HG03196 (cell line): ENCODE data around the gene ANXA5.

ENCODE experiments used
- ATAC-seq: cut with Tn5 transposase; IDR thresholded peaks from one replicate; pipeline ENCODE4 v1.9.1; 2021; ENCODE audit not compliant: unreplicated experiment

The ANXA5 gene

DNA sequence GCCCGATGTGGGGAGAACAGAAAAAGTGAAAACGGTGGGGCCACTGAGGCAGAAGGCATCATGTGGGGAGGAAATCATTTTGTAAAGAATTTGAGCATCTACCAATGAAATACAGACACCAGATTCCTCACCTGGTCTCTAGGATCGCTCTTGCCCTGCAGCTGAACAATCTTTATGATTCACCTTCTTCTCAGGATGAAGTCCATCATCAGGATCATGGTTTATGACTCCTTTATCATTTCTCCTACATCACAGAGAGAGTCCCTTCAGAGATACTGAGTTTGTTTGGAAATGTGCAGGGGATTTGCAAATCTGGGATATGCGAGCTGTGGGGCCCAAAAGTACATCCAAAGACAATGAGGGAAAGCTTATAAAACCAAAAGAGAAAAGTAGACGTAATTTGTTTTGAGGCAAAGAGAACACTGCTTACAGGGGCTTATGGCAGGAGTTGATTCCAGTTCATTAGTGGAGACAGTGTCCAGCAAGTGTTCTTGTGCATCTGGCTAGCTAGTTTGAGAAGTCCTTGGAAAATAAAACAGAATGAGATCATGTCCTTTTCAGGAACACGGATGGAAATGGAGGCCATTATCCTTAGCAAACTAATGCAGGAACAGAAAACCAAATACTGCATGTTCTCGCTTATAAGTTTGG, 15.3 kb upstream of the ANXA5 start:
- no peak for ATAC-seq

DNA sequence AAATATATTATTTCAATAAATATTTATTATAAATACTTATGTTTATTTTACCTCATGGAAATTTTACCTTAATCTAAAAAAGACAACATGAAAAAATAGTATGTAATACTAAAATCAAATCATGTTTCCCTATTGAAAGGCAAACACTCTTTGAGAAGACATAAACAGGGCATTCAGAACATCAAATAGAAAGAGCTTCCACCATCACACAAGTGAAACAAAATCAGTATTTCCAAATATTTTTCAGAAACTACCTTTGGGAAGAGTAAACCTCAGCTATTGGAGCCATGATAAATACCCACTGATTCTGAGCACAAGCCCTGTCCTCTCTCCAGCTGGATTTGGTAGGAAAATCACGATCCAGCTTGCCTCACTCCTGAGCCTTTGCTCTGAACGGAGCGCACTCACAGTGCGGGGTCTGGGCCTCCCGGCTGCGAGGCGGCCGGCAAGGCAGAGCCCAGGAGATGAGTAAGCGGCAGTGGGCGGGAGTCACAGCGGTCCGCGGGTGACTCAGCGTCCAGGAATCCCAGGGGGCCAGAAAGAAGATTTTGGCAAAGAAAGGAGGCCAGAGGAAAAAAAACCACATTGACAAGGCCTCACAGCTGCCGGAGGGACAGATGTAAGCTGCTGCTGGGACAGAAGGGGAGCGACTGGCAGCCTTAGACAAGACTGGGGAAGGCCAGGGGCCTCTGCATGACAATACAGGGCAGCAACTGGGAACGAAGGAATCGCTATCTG, 14.7 kb upstream of the ANXA5 start:
- peak; percentile 92 for ATAC-seq

DNA sequence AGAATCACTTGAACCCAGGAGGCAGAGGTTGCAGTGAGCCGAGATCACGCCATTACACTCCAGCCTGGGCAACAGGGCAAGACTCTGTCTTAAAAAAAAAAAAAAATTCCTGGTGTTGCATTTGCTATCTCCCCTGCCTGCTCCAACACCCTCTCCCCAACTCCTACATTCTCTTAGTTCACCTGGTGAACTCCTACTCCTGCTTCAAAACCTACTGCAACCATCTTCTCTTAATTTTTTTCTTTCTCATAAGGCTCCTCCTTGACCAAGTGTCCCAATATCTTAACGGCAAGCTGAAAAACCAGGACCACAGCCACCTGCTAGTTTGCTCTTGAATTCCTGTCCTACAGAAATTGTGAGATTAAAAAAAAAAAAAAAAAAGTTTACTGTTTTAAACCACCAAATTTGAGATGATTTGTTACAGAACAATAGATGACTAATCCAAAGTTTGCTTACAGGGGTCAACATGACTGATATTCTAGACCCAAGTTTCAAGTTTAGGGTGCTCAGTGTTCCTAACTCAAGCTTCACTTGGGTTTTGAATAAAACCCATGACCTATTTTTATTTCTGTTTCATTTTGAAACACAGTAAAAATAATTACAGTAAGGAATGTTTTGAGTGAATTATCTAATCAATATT, 13.1 kb upstream of the ANXA5 start:
- no peak for ATAC-seq

DNA sequence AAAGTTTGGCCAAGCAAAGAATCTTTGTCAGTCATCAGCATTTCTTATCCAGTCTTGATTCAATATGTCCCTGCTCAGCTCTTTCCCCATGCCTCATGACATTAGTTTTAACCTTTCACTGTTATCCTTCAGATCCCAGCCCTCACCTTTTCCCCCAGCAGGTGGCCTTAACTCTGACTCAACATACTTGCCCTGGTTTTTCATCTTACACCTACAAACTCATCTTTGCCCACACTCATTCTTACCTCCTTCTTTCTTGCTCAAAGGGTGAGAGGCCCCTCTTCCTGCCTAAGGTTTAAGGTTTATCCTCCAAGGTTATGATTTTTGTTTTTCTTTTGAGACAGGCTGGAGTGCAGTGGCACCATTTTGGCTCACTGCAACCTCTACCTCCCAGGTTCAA, 10.6 kb upstream of the ANXA5 start:
- ATAC-seq: no peak

DNA sequence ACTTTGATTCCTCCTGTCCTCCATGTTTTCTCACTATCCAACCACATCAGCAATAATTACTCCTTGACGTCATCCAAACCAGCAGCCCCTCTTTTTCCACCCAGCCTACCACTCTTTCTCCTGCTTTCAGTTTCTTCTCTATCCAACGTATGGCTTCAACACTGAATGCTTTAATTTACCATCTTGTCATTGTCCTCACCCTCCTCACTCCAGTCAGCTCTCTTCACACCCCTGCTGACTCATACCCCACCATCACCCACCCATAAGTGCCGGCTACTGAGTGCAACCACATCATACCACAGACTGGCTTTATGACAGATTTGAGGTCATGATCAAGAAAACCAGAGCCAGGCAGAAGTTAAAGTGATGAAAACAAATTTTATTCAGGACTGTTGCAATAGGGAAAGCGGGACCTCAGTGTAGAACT, 9.8 kb upstream of the ANXA5 start:
- peak; percentile 49 for ATAC-seq

DNA sequence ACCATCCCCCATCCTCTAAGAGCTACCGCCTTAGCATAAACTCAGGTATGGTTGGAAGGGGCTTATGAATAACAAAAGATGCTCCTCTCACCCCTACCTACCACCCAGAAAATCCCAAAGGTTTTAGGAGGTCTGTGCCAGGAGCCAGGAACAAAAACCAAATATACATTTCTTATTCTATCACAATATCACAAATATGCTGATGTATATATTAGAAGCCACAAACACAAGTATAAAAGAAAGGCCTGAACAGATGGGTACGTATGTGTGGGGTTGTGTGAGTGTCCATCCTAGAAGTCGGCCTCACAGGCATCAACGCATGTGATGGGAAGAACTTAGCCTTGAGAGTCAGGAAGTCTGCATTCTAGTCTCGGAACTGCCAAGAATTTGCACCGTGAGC, 8.7 kb upstream of the ANXA5 start:
- ATAC-seq: no peak

DNA sequence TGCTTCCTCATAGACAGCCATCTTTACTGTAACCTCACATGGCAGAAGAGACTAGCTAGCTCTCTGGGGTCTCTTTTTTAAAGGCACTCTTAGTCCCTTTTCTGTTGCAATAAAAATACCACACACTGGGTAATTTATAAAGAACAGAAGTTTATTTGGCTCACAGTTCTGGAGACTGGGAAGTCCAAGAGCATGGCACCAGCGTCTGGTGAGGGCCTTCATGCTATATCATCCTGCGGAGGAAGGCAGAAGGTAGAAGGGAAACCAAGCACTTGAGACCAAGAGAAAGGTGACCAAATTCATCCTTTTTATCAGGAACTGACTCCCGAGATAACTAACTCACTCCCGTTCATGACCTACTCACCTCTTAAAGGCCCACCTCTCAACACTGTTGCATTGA, 5.4 kb upstream of the ANXA5 start:
- ATAC-seq: no peak

DNA sequence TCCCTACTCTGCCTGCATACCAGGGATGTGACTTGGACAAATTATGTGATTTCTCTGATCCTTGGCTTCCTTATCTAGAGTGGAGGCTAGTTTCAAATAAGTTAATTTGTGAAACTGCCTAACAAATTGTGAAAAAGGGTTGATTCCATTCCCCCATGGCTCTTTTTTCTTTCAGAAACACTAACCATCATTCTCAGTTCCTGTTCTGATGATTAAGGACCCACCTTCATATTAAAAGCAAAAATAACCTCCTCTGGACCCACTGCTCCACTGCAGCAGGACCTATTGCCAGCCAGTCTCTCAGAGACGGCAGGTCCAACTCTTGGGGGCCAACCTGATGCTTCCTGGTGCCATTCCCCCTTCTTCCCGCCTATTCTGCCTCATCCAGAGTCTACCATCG, 4.5 kb upstream of the ANXA5 start:
- ATAC-seq: no peak

DNA sequence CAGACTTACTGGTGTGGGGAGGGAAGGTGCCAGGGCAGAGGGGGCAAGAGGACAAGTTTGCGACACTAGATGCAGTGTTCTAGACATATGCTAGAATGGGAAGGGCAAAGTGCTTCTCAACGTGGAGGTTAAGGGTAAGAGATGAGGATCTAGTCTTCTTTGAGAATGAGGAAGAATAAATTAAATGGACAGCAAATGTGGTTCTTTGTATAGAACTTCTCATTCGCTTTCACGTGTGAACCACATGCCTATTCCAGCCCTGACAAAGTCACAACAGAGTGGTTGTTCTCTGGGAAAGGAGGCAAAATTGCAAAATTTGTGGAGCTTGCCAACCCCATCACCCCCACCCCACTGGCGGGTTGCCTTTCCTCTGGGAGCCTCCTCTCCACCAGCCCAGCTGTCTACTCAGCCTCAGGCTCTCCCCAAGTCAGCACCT, 1.5 kb upstream of the ANXA5 start:
- no peak for ATAC-seq

DNA sequence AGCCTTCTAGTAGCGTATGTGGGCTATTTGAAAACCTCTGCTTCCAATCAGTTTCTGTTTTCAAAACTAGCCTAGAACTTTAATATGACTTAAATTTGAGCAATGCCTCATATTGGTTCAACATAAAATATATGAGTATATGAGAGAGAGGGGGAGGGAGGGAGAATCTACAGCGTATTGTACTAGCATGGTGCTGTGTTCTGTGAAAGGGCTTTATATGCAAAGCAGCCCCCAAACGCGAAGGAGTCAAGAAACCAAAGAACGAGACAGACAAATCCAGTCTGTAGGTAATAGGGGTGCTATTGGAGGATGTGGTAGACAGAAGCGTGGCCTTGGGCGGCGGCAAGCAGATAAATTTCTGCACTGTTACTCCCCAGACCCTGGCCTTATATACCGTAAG, 784 bp upstream of the ANXA5 start:
- ATAC-seq: no peak

DNA sequence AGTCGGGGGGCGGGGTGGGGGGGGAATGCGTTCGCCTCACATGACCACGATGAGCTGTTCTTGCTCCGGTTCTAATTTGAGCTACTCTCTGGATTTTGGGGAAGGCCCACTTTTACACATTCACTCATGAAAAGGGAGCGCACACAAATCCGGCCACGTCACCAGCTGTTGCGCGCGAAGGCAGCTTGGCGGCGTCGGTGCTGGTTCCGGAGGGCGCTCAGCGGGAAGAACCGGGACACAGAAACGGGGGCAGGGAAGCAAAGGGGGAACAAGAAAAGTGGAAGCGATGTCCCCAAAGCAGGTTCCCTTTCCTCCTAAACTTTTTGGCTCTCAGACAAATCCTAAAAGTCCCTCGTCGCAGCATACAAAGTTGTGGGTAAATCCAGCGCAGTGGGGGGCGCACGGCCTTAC, 605 bp downstream of the ANXA5 start:
- peak; percentile 38 for ATAC-seq

DNA sequence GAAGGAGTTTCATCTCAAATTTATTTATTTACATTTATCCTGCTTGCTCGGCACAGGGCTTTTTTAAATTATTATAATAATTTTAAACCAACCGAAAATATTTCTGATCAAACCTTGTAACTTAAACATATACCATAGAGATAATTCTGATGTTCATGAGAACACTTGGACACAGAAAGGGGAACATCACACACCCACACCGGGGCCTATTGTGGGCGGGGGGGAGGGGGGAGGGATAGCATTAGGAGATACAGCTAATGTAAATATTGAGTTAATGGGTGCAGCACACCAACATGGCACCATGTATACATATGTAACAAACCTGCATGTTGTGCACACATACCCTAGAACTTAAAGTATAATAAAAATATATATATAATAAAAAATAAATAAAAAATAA, 2.9 kb downstream of the ANXA5 start:
- no peak for ATAC-seq

DNA sequence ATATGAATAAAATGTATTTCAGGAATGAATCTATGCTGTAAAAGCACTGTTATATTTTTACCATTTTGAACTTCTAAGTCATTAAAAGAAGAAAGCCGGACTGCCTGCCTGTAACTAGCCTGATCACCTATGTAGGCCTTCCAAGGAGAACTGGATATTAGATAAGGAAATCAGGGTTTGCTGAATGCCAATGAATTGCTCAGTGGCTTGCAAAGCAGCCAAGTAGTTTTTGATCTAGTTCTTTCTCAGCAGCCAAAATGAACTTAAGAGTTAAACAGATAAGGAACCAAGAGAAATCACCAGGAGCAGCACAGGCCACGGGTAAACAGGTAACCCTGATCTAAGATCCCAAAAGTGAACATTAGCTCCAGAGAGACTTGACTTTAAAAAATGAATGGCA, 3.3 kb downstream of the ANXA5 start:
- no peak for ATAC-seq

DNA sequence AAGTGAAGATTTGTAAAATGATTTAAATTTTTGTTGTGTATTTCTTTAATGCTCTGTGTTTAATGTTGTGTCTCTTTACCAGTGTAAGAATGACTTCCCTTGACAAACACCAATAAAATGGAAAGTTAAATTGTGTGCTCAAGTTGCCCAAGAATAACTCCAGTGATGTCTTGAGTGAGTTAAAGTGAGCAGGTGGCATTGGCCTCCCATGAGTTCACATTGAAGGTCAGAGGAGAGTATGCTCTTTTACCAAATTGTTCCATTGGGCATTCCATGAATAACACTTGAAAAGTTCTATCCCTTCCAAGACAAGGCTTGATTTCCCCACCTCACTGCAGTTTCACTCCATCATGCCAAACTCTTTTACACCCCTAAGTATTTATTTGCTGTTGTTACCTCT, 4.5 kb downstream of the ANXA5 start:
- ATAC-seq: no peak

DNA sequence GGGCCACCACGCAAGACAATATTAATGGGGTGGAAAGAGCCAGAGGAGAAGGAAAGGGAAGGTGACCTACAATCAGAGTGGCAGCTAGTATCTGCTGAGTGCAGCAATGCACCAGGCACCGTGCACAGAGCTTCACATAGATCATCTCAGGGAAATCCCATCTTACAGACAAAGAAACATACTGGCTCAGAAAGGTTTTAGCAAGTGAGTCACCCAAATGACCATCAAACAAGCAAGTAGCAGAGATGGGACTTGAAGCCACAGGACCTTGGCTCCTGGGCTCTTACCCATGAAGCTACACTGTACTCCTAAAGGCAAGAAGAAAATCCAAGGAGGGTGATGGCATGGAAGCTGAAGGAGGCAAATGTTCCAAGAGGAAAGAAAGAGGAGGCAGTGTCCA, 6.8 kb downstream of the ANXA5 start:
- ATAC-seq: peak; percentile 48

DNA sequence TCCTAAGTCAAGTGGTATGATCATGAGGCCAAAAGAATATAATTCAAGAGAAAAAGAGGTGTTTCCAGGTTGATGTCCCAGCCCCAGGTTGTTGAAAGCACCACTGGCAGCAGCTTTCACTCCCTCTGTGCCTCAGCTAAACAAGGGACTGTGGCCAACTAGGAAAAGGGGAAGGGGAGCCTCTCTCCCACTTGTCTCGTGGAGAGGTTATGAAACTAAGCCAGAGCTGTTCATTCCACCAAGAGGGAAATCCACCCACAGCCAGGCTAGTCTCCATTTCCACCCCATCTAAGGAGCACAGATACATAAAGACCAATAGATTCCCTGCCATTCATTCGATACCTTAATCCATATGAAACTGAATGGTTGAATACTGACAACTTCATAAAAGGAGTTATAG, 8.1 kb downstream of the ANXA5 start:
- no peak for ATAC-seq

DNA sequence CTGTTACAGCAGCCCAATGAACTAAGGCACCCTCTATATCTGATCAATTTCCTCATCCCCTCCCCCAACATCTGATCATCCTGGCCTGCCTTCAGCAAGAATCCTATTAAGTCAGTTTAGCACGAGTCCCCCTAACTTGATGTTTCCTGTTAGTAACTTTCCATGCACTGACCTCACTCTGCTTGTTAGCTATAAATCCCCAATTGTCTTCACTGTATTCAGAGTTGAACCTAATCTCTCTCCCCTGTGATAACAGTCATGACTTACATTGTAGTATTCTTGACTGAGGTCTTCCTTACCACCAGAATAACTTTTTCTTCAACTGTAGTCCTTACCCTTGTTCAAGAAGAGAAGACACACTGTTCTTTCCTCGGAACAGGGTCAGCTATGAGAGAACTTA, 8.5 kb downstream of the ANXA5 start:
- no peak for ATAC-seq

DNA sequence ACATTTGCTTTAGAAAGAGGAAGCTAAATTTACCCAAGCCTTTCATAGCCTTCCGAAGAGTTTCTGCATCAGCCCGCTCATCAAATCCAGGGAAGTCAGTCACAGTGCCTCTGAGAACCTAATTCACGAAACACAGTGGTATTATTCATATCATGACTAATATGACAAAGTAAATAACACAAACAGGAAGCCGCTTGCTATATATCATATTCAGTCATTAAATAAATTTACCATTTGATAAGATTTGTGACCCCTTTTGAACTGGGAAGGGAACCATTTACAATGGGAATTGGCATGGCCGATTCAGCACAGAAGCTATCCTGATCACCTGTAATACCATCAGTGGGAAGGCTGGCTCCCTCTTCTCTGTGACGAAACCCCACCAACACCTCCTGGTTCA, 10.5 kb downstream of the ANXA5 start:
- ATAC-seq: no peak

DNA sequence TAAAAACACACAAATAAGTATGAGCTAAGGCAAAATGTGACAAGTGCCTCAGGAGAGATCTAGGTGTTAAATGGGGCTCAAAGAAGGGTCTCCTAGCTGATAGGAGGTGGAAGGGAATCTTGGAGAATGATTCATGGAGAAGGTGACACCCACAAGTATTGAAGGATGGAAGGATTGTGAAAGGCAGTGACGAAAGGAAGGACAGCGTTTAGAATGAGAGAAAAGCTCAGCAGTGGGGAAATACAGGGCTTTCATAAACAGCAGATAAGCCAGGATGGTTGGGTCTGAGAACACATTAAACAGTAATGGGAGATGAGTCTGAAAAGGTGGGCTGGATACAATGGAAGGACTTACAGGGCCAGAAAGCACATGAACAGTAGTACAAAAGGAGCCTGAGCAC, 11.5 kb downstream of the ANXA5 start:
- no peak for ATAC-seq

DNA sequence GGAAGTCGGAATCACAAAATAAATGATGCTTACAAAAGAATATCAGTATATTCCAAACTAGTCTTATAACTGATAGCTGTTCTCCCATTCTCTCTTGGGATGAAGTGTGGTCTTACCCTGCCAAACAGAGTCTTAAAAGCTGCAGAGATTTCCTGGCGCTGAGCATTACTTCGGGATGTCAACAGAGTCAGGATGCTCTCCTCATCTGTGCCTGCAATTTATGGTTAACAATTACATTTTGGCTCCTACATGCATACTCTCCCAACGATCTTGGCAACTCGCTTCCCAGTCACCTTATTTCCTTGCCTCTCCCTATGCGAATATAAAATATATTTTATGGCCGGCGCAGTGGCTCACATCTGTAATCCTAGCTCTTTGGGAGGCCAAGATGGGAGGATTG, 12.2 kb downstream of the ANXA5 start:
- ATAC-seq: no peak

DNA sequence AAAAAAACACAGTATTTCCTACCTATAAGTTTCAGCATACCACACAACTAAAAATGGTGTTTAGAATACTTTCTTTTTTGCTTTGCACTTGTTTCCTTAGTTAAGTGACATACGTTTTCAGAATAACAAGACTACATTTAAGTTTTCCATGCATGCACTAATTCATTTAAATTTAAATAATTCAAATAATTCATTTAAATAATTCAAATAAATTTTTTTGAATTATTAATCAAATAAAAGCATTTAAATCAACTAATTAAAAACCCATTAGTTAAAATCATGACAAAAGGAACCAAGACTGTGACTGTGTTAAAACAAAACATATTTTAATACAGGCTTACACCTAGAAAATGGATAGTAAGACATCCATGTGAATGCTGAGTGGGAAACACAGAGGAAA, 12.8 kb downstream of the ANXA5 start:
- no peak for ATAC-seq

DNA sequence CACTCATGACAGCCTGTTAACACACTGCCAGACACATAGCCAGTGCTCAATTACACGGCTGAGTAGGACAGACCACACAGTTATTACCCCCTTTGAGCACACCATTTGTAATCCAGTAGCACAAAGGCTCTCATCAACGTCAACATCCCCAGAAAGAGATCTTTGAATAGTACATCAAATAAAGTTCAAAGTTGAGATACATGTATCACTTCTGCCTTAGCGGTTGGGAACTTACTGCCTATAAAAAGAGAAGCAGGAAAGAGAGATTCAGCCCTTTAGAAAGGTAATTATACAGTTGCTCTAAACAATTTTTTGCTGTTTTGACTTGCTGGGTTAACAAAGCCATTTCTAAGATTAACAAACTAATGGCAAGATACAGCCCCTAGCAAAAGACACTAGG, 16.2 kb downstream of the ANXA5 start:
- ATAC-seq: no peak
